K562 treated with DMSO at 1 percent for 4 hours (cell line): ENCODE data around the gene PCDHB8. TPM values are rescaled to one million over a fixed set of nuclear protein-coding genes. Genes with fewer than 3 reads are reported as not detected.

Experiments used
- total RNA-seq: library from RNA; unstranded; fragments of 300-600 nt; gene quantifications from 2 replicates; pipeline ENCODE4 v1.2.3, GENCODE V29; 2022; ENCODE audit not compliant: insufficient read depth

Gene PCDHB8
- total RNA-seq = not detected in 2 replicates

DNA sequence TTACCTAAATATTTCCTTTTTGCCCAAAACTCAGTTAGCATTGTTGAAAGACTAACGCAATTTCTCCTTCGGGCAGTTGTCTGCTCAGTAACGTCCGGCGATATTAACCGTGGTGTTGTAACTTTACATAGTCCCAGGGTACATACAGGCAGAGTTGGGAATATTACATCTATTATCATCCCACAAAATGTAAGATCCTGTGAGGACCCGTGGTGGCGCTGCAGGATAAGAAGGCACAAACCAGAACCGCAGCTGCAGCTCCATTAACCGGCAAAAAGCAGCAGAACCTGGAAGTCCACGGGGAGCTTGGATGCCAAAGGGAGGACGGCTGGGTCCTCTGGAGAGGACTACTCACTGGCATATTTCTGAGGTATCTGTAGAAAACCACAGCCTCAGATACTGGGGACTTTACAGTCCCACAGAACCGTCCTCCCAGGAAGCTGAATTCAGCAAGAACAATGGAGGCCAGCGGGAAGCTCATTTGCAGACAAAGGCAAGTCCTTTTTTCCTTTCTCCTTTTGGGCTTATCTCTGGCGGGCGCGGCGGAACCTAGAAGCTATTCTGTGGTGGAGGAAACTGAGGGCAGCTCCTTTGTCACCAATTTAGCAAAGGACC is at the start of gene PCDHB8:
PCDHB8 (plus strand) TSS at position 214 of the 615 bp plus-strand sequence; CDS start at position 459, 245 bp downstream.

GRCh38 chr5:141135030-141135717 is 42.4 kb upstream of the PCDHB8 start, which contains the start of gene PCDHB5:
TSS of gene PCDHB5 (plus strand) at chr5:141135206. CDS start at chr5:141135435, 229 bp downstream.

GRCh38 chr5:141149812-141150211 is 27.8 kb upstream of the PCDHB8 start, which contains the start of gene PCDHB6:
TSS of gene PCDHB6 (plus strand) at chr5:141150057. CDS start at chr5:141150258, 201 bp downstream.

DNA sequence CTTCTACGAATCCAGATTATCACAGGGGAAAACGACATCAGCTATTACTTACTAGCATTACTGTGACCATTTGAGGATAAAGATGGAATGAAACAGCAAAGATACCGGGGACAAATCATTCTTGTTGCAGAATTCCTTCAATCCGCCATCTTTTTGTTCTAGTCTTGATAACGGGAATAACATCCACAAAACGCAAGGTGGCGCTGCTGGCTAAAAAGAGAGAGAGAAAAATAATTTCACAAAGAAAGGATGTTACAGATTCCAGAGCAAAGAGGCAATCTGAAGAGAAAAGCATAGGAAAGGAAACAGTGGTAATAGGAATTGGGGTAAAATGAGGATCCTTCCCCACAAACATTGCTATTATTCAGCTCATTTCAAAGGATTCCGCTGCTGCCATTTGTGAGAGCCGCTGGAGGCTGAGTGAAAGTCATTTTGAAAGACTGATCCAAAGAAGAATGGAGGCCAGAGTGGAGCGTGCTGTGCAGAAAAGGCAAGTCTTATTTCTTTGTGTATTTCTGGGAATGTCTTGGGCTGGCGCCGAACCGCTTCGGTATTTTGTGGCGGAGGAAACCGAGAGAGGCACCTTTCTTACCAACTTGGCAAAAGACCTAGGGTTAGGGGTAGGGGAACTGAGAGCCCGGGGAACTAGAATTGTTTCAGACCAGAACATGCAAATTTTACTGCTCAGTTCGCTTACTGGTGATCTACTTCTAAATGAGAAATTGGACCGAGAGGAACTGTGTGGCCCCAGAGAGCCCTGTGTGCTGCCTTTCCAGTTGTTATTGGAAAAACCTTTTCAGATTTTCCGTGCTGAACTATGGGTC is 5.0 kb upstream of the PCDHB8 start, which contains the start of gene PCDHB7:
PCDHB7 (plus strand) TSS at position 264 of the 824 bp plus-strand sequence; CDS start at position 456, 192 bp downstream.

GRCh38 chr5:141182248-141182647 is 4.7 kb downstream of the PCDHB8 start, which contains the start of gene PCDHB16:
TSS of gene PCDHB16 (plus strand) at chr5:141182387. CDS start at chr5:141182560, 173 bp downstream.

GRCh38 chr5:141186897-141187512 is 9.4 kb downstream of the PCDHB8 start, which contains the start of gene PCDHB9:
TSS of gene PCDHB9 (plus strand) at chr5:141187161. CDS start at chr5:141187319, 158 bp downstream.

DNA sequence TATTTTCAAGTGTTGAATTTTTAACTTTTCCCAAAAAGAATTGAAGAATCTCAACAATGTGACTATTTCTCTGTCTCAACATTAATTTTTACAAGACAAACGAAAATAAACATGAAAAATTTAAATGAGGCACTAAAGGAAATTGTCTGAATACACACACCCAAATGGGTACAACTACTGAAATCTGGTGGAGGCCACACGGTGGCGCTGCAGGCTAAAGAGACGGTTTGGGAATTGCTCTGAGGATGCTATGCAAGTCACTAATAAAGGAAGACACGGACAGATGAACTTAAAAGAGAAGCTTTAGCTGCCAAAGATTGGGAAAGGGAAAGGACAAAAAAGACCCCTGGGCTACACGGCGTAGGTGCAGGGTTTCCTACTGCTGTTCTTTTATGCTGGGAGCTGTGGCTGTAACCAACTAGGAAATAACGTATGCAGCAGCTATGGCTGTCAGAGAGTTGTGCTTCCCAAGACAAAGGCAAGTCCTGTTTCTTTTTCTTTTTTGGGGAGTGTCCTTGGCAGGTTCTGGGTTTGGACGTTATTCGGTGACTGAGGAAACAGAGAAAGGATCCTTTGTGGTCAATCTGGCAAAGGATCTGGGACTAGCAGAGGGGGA is 14.6 kb downstream of the PCDHB8 start, which contains the start of gene PCDHB10:
PCDHB10 (plus strand) TSS at position 244 of the 616 bp plus-strand sequence; CDS start at position 444, 200 bp downstream.

DNA sequence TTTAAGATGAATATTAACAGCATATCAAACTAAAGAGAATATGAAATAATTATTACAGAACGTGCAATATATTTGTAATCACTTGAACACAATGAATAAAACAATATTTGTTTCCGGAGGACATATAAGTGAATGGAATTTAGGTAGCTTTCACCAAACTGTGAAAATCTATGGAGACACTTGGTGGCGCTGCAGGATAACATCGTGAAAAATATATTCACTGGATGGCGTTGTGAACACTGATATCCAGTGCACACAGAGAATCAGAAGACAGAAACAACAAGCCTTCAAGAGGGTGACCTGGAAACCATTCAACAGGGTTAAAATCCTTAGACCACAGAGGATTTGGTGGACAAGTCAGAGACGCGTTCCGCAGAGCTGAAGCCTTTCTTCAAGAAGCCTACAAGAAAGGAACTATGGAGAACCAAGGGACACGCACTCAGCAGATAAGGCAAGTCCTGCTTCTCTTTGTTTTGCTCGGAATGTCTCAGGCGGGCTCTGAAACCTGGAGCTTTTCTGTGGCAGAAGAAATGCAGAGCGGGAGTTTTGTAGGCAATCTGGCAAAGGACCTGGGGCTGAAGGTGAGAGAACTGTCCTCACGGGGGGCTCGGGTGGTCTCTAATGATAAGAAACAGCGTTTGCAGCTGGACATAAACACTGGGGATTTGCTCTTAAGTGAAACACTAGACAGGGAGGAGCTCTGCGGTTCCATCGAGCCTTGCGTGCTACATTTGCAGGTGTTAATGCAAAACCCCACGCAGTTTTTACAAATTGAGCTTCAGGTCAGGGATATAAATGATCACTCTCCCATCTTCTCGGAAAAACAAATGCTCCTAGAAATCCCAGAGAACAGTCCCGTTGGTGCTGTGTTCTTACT is 22.0 kb downstream of the PCDHB8 start, which contains the start of gene PCDHB11:
PCDHB11 (plus strand) TSS at position 269 of the 877 bp plus-strand sequence; CDS start at position 417, 148 bp downstream.

GRCh38 chr5:141208478-141208877 is 30.9 kb downstream of the PCDHB8 start, which contains the start of gene PCDHB12:
TSS of gene PCDHB12 (plus strand) at chr5:141208719. CDS start at chr5:141208908, 189 bp downstream.

DNA sequence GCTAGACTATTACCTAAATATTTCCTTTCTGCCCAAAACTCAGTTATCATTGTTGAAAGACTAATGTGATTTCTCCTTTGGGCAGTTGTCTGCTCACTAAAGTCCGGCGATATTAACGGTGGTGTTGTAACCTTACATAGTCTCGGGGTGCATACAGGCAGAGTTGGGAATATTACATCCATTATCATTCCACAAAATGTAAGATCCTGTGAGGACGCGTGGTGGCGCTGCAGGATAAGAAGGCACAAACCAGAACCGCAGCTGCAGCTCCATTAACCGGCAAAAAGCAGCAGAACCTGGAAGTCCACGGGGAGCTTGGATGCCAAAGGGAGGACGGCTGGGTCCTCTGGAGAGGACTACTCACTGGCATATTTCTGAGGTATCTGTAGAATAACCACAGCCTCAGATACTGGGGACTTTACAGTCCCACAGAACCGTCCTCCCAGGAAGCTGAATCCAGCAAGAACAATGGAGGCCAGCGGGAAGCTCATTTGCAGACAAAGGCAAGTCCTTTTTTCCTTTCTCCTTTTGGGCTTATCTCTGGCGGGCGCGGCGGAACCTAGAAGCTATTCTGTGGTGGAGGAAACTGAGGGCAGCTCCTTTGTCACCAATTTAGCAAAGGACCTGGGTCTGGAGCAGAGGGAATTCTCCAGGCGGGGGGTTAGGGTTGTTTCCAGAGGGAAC is 36.2 kb downstream of the PCDHB8 start, which contains the start of gene PCDHB13:
PCDHB13 (plus strand) TSS at position 264 of the 684 bp plus-strand sequence; CDS start at position 469, 205 bp downstream.

GRCh38 chr5:141223112-141223783 is 45.7 kb downstream of the PCDHB8 start, which contains the start of gene PCDHB14:
TSS of gene PCDHB14 (plus strand) at chr5:141223343. CDS start at chr5:141223506, 163 bp downstream.

Other genes with a start within 250 kb of the PCDHB8 start
- not detected in 2 replicates for gene PCDHAC2, start 211.3 kb upstream of the PCDHB8 start, total RNA-seq
- not detected in 2 replicates for gene PCDHB1, start 126.4 kb upstream of the PCDHB8 start, total RNA-seq
- gene PCDHB2, start 83.2 kb upstream of the PCDHB8 start, total RNA-seq = not detected in 2 replicates
- gene PCDHB3, start 77.3 kb upstream of the PCDHB8 start, total RNA-seq = not detected in 2 replicates
- gene PCDHB4, start 56.0 kb upstream of the PCDHB8 start, total RNA-seq = not detected in 2 replicates
- not detected in 2 replicates for gene PCDHB5, start 42.6 kb upstream of the PCDHB8 start, total RNA-seq
- gene PCDHB6, start 27.7 kb upstream of the PCDHB8 start, total RNA-seq = not detected in 2 replicates
- not detected in 2 replicates for gene PCDHB7, start 5.1 kb upstream of the PCDHB8 start, total RNA-seq
- gene PCDHB16, start 4.6 kb downstream of the PCDHB8 start, total RNA-seq = not detected in 2 replicates
- not detected in 2 replicates for gene PCDHB9, start 9.4 kb downstream of the PCDHB8 start, total RNA-seq
- gene PCDHB10, start 14.6 kb downstream of the PCDHB8 start, total RNA-seq = not detected in 2 replicates
- gene PCDHB11, start 21.8 kb downstream of the PCDHB8 start, total RNA-seq = not detected in 2 replicates
- not detected in 2 replicates for gene PCDHB12, start 30.9 kb downstream of the PCDHB8 start, total RNA-seq
- not detected in 2 replicates for gene PCDHB13, start 36.1 kb downstream of the PCDHB8 start, total RNA-seq
- gene PCDHB14, start 45.6 kb downstream of the PCDHB8 start, total RNA-seq = not detected in 2 replicates
- not detected in 2 replicates for gene PCDHB15, start 67.6 kb downstream of the PCDHB8 start, total RNA-seq
- not detected in 2 replicates for gene SLC25A2, start 126.3 kb downstream of the PCDHB8 start, total RNA-seq
- gene TAF7, start 143.0 kb downstream of the PCDHB8 start, total RNA-seq = 87.4 and 92.8 TPM in 2 replicates
- gene PCDHGA1, start 152.7 kb downstream of the PCDHB8 start, total RNA-seq = 0.37 TPM in 1 of 2 replicates, not detected in the other
- 0.12 TPM in 1 of 2 replicates, not detected in the other for gene PCDHGA2, start 161.0 kb downstream of the PCDHB8 start, total RNA-seq
- 0.46 TPM in 1 of 2 replicates, not detected in the other for gene PCDHGA3, start 166.0 kb downstream of the PCDHB8 start, total RNA-seq
- gene PCDHGB1, start 172.3 kb downstream of the PCDHB8 start, total RNA-seq = not detected in 2 replicates
- gene PCDHGA4, start 177.2 kb downstream of the PCDHB8 start, total RNA-seq = 0.42 and 0.76 TPM in 2 replicates
- 0.48 and 0.70 TPM in 2 replicates for gene PCDHGB2, start 182.2 kb downstream of the PCDHB8 start, total RNA-seq
- 0.16 TPM in 1 of 2 replicates, not detected in the other for gene PCDHGA5, start 186.4 kb downstream of the PCDHB8 start, total RNA-seq
- gene PCDHGB3, start 192.5 kb downstream of the PCDHB8 start, total RNA-seq = 0.51 and 0.74 TPM in 2 replicates
- gene PCDHGA6, start 196.1 kb downstream of the PCDHB8 start, total RNA-seq = 0.27 and 0.35 TPM in 2 replicates
- not detected in 2 replicates for gene PCDHGA7, start 205.0 kb downstream of the PCDHB8 start, total RNA-seq
- gene PCDHGB4, start 209.9 kb downstream of the PCDHB8 start, total RNA-seq = 0.21 TPM in 1 of 2 replicates, not detected in the other
- gene PCDHGA8, start 214.8 kb downstream of the PCDHB8 start, total RNA-seq = 0.24 TPM in 1 of 2 replicates, not detected in the other
- not detected in 2 replicates for gene PCDHGB5, start 220.2 kb downstream of the PCDHB8 start, total RNA-seq
- not detected in 2 replicates for gene PCDHGA9, start 225.0 kb downstream of the PCDHB8 start, total RNA-seq
- not detected in 2 replicates for gene PCDHGB6, start 230.2 kb downstream of the PCDHB8 start, total RNA-seq
- not detected in 2 replicates for gene PCDHGA10, start 235.2 kb downstream of the PCDHB8 start, total RNA-seq
- not detected in 2 replicates for gene PCDHGB7, start 239.9 kb downstream of the PCDHB8 start, total RNA-seq
- gene PCDHGA11, start 243.3 kb downstream of the PCDHB8 start, total RNA-seq = not detected in 2 replicates